ENCODE measurements around the gene SAV1. TPM values are rescaled to one million over a fixed set of nuclear protein-coding genes. Genes with fewer than 3 reads are reported as not detected.

Gene SAV1
- total and polyA plus RNA-seq, 10 of the 15 experiments (the other 5 are each of a cell fraction or from before 2014, with no cell fraction given), result 10.1 to 29.1 (median 20.4) TPM

- H2AFZ ChIP-seq (ENCODE audit: control insufficient read depth, low read depth, low read length), result no peak overlapping the region
- no peak overlapping the region for H3K4me2 ChIP-seq (ENCODE audit: control insufficient read depth, insufficient read depth)
- ATAC-seq (no peak), FAIRE-seq (no peak), DNase-seq (ENCODE audit: low read depth, low spot score) (no peak)
- ChIA-PET CTCF (interaction anchor here (1.6 kb wide), 1 partner anchor 75 kb away, joined by 4 read pairs; no protein-coding TSS in a partner anchor), RAD21 (ENCODE audit: unreplicated experiment) (interaction anchor here (0.8 kb wide), 1 partner anchor 92 kb away, joined by 4 read pairs; no protein-coding TSS in a partner anchor), SMC1A (ENCODE audit: uncharacterized antibody, unreplicated experiment) (interaction anchor here (0.9 to 1.0 kb wide), 3 partner anchors 10 to 88 kb away, joined by 3 to 4 read pairs (median 3); no protein-coding TSS in a partner anchor), POLR2A (no interaction called here)
- 86% methylated on average over 1 of the region's 1 CpG for WGBS (ENCODE audit: insufficient coverage, insufficient replicate concordance, low lambda C conversion rate, missing lambda C conversion rate)
- intact Hi-C loops (cut with micrococcal nuclease; ENCODE audit: unreplicated experiment) (no loop called here), in situ Hi-C loops (cut with MboI) (no loop called here)
- no peaks in the 10 kb centered on the region for H4K20me1 ChIP-seq (ENCODE audit: control insufficient read depth, insufficient read depth)
- no TSS peak for BruUV-seq (replicated peaks)
- no peaks in the 10 kb centered on the region for H3K36me3 ChIP-seq (ENCODE audit: control insufficient read depth in 2 of 2, insufficient read depth in 2 of 2, low read length in 1 of 2)
- H3K9me3 ChIP-seq (replicated peaks; ENCODE audit: control insufficient read depth, insufficient read depth, low read length), result peaks cover 3% of the 10 kb centered on the region; the same call in 2 of the 3 replicates
- H3K79me2 ChIP-seq (ENCODE audit: control insufficient read depth, insufficient read depth, low read length), result no peaks in the 10 kb centered on the region
- H3K9ac ChIP-seq (ENCODE audit: control insufficient read depth, insufficient read depth, low read length), result no peak overlapping the region
- H3K4me3 ChIP-seq, result no peak overlapping the region
- H3K4me1 ChIP-seq (ENCODE audit: control insufficient read depth, insufficient read depth, low read length), result no peaks in the 10 kb centered on the region
- no peaks in the 10 kb centered on the region for H3K27me3 ChIP-seq (replicated peaks in 1 of 2; ENCODE audit: control insufficient read depth in 2 of 2, insufficient read depth in 2 of 2, low read length in 1 of 2)
- no peak overlapping the region for H3K27ac ChIP-seq (ENCODE audit: control insufficient read depth, insufficient read depth)
- TF ChIP-seq PRDM15 (CRISPR knock-in tag; IDR thresholded peaks at IDR 0.05) (no peak), ATF3 (IDR thresholded peaks at IDR 0.05; ENCODE audit: borderline replicate concordance, extremely low read depth, low read depth, low read length) (no peak), RBBP5 (conservative IDR thresholded peaks at IDR 0.05) (no peak), ZBTB40 (IDR thresholded peaks at IDR 0.05; ENCODE audit: borderline replicate concordance) (no peak), CREM (IDR thresholded peaks at IDR 0.05; ENCODE audit: low read depth) (no peak), EZH2 (IDR thresholded peaks at IDR 0.05; ENCODE audit: borderline replicate concordance, control insufficient read depth, low read depth, low read length) (no peak), EGR1 (IDR thresholded peaks at IDR 0.05; ENCODE audit: borderline replicate concordance in 1 of 2, low read depth in 2 of 2, low read length in 2 of 2) (no peak), NFXL1 (IDR thresholded peaks at IDR 0.05; ENCODE audit: borderline replicate concordance) (no peak), PAX8 (IDR thresholded peaks at IDR 0.05) (no peak), JUND (IDR thresholded peaks at IDR 0.05; ENCODE audit: low read depth, low read length) (no peak), TAF1 (IDR thresholded peaks at IDR 0.05; ENCODE audit: borderline replicate concordance, low read depth, low read length) (no peak), ZBTB11 (CRISPR knock-in tag; IDR thresholded peaks at IDR 0.05) (no peak)
Measured at GRCh38 chr14:50688875-50689274, 20.8 kb upstream of the SAV1 start.

Measured in GM12878 (cell line).